AG09319 (cell line): Measurements from ENCODE around the gene MINK1.

Experiments
- DNase-seq: peaks from one replicate; pipeline ENCODE4 v3.0.0-alpha.2; 2010; ENCODE audit warnings: low read depth; ENCODE audit errors: extremely low read depth
- TF ChIP-seq, protein P1 (sequence below): IDR thresholded peaks from 2 replicates; pipeline ENCODE4 v1.5.1; 2011; ENCODE audit warnings: low read depth, mild to moderate bottlenecking, inconsistent platforms, low read length, moderate library complexity

MINK1 gene

DNA sequence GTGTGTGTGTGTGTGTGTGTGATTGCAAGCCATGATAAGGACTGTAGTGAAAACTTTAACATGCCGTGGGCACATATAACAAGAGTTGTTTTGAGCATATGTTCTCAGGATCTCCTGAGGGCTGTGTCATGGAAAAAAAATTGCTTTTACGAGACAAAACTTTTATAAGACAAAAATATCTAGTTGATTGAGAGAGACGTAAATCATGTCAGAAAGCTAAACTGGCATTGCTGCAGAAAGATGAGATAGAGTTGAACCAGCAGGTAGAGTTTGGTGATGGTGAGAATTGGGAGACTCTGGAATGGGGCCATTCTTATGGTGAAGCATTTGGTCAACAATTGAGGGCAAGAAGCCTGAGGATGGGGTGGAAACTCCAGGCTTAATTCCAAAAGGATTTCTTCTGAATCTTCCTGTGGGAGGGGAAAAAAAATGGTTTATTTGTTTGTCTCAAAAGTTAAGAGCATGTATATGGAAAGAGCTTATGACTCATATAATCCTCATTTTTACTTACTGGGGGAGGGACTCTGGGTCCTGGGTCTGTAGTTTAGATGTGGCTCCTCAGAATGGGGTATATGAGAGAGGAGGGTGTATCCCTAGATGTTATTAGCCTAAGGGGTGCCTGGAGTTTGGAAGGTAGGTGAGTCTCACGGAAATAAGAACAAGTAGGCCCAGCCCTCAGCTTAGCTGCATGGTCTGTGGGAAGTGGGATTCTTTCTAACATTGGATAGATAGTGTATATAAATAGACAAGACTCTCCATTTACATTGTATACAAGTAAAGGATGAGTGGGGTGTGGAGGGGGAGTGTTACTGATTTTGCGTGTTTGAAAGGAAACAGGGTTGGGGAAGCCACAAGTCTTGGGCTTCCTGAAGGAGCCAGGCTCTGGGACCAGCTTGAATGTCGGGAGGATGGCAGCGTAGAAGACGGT is 7.1 kb downstream of the MINK1 start:
- TF ChIP-seq, protein P1, sequence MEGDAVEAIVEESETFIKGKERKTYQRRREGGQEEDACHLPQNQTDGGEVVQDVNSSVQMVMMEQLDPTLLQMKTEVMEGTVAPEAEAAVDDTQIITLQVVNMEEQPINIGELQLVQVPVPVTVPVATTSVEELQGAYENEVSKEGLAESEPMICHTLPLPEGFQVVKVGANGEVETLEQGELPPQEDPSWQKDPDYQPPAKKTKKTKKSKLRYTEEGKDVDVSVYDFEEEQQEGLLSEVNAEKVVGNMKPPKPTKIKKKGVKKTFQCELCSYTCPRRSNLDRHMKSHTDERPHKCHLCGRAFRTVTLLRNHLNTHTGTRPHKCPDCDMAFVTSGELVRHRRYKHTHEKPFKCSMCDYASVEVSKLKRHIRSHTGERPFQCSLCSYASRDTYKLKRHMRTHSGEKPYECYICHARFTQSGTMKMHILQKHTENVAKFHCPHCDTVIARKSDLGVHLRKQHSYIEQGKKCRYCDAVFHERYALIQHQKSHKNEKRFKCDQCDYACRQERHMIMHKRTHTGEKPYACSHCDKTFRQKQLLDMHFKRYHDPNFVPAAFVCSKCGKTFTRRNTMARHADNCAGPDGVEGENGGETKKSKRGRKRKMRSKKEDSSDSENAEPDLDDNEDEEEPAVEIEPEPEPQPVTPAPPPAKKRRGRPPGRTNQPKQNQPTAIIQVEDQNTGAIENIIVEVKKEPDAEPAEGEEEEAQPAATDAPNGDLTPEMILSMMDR: no peak
- DNase-seq: no peak

DNA sequence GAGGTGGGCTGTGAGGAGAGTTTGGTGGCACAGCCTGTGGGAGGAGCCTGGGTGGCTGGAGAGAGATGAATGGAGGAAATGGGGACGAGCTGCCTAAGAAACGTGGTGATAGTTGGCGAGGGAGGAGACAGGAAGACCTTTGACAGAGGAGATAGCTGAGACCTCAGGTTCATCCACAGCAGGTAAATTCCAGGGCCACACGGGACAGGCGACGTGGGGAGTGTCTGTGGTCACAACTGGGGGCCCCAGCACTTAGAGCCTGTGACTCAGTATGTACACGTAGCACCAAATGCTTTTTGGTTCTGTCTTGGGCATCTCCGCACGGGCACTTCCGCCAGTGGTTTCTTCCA is 7.7 kb downstream of the MINK1 start:
- TF ChIP-seq, protein P1: no peak
- DNase-seq: no peak

DNA sequence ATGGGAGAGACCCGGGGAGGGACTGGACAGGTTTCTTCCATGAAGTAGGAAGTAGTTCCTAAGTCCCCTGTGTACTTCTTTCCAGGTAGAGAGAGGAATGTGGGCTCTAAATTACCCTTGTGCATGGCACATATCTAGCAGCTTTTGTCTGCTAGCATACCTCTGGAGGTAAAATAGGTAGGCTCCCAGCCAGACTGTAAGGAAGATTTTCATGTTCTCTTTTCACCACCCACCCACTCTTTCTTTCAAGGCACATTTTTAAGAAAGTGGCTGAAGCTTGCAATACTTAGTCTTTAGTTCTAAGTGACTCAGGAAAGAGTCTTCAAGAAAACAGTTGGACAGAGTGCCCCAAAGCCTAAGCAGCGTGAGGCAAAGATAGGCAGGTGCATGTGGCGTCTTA is 9.2 kb downstream of the MINK1 start:
- no peak for DNase-seq
- TF ChIP-seq, protein P1: no peak

DNA sequence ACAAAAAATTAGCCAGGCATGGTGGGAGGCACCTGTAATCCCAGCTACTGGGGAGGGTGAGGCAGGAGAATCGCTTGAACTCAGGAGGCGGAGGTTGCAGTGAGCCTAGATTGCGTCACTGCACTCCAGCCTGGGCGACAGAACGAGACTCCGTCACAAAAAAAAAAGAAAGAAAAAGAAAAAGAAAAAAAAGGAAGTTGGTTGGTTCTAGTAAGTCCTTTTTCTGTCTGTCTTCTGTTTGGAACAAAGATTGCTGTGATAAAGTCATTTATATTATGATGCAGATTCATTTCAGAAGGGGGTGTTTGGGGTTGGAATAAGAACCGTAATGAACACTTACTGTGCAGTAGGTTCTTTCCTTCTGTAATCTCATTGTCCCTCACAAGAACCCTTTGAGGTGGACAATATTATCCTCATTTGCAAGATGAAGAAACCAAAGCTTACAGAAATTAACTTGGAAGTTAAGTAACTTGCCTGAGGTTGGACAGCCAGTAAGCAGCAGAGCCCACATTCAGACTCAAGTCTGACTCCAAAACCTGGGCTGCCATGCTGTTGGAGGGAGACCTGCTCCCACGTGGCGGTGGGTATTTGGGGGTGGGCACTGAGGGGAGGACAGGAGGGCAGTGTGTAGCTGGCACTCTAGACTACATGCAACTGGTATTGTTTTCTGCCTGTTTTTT is 10.3 kb downstream of the MINK1 start:
- TF ChIP-seq, protein P1: no peak
- no peak for DNase-seq

DNA sequence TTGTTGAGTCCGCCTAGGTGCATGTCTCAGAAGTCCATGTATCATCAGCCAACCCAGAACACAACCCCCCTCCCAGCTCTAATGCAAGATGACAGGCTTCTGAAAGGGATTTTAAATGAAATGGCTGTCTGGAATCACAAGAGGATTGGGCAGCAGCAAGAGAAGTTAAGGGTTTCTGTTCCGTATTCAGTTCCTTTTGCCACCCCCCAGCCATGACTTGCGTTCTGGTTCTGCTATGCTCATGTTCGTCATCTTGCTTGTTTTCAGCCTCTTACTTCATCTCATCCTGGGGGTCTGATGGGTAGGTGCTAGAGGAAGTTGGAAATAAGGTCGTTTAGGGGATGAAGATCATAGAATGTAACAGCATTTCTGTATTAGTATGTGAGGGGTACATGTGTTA is 12.0 kb downstream of the MINK1 start:
- DNase-seq: no peak
- TF ChIP-seq, protein P1: no peak

DNA sequence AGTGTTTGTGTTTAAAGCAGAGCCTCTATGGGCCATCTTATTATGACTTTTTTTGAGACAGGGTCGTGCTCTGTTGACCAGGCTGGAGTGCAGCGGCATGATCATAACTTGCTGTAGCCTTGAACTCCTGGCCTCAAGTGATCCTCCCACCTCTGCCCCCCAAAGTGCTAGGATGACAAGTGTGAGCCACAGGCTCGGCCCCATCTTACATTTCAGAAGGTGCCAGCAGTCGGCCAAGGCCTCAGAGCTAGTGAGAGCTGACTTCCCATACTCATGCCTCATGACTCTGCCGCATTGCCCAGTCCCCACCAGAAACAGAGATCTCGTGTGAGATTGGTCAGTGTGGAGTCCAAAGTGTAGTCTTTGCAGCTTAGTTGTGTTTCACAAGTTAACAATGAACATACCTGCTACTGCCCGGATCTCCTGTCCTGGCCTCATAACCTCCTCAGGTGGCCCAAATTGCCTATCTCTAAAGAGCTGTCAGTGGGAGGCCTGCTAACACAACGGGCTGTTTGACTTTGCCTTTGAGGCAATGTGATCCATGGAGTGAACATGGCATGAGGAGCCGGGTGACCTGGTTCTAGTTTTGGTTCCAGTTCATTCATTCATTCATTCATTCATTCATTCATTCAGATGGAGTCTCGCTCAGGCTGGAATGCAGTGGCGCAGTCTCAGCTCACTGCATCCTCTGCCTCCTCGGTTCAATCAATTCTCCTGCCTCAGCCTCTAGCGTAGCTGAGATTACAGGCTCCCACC is 13.7 kb downstream of the MINK1 start:
- DNase-seq: no peak
- TF ChIP-seq, protein P1: no peak
